A673 (cell line): ENCODE measurements around the gene AIP. TPM values are rescaled to one million over a fixed set of nuclear protein-coding genes. Genes with fewer than 3 reads are reported as not detected.

Experiments
- BruUV-seq: library from RNA; stranded (reverse); fragments of 400-500 nt; replicated peaks from 2 replicates; lab custom pipeline; 2021; lab: Mats Ljungman, UMichigan
- CTCF ChIA-PET: fragments of 300-600 bp; sonication (Branson Sonifier 250); formaldehyde crosslinking; loops from one replicate; lab custom pipeline; 2022; ENCODE audit warnings: antibody characterized with exemption; lab: Charles Lee
- POLR2A ChIA-PET: fragments of 300-600 bp; sonication (Branson Sonifier 250); formaldehyde crosslinking; loops from one replicate; lab custom pipeline; 2022; ENCODE audit warnings: antibody characterized with exemption; ENCODE audit not compliant: low non-redundant PET; lab: Charles Lee
- DNase-seq: peaks from one replicate; pipeline ENCODE4 v3.0.0-alpha.2; 2015; ENCODE audit warnings: low spot score
- H3K27ac ChIP-seq: fragments of 200-600 bp; sonication (generic); 2 replicates; pipeline ENCODE4 v1.5.1; 2016; ENCODE audit warnings: mixed run types, low read depth, mild to moderate bottlenecking, mixed read lengths, antibody characterized with exemption, low read length; ENCODE audit not compliant: poor library complexity, severe bottlenecking
- H3K27me3 ChIP-seq: fragments of 200-600 bp; sonication (generic); replicated peaks from 2 replicates; pipeline ENCODE4 v1.6.1; 2017; ENCODE audit warnings: mixed run types, low read depth, mild to moderate bottlenecking, mixed read lengths, antibody characterized with exemption, low read length; ENCODE audit not compliant: insufficient read depth, poor library complexity
- H3K36me3 ChIP-seq: fragments of 200-600 bp; sonication (generic); 2 replicates; pipeline ENCODE4 v1.6.1; 2016; ENCODE audit warnings: mixed run types, mild to moderate bottlenecking, mixed read lengths, antibody characterized with exemption, low read length; ENCODE audit not compliant: insufficient read depth, poor library complexity, severe bottlenecking
- H3K4me1 ChIP-seq: fragments of 200-600 bp; sonication (generic); 2 replicates; pipeline ENCODE4 v1.6.1; 2017; ENCODE audit warnings: mixed run types, mild to moderate bottlenecking, mixed read lengths, antibody characterized with exemption, low read length; ENCODE audit not compliant: insufficient read depth, poor library complexity, severe bottlenecking
- H3K4me3 ChIP-seq: fragments of 200-600 bp; sonication (generic); 2 replicates; pipeline ENCODE4 v1.5.1; 2016; ENCODE audit warnings: low read depth, mixed run types, mild to moderate bottlenecking, mixed read lengths, low read length; ENCODE audit not compliant: poor library complexity, severe bottlenecking
- H3K9me3 ChIP-seq: fragments of 200-600 bp; sonication (generic); 2 replicates; pipeline ENCODE4 v1.6.1; 2016; ENCODE audit warnings: mixed run types, low read depth, mild to moderate bottlenecking, mixed read lengths, antibody characterized with exemption, low read length; ENCODE audit not compliant: poor library complexity, severe bottlenecking
- CTCF ChIP-seq: fragments of 300-800, 200-600 bp; sonication (generic); conservative IDR thresholded peaks from 2 replicates; pipeline ENCODE4 v1.5.1; 2017; ENCODE audit warnings: low read depth, mild to moderate bottlenecking, antibody characterized with exemption, low read length, moderate library complexity, mixed read lengths
- EZH2 ChIP-seq: fragments of 200-600 bp; sonication (generic); IDR thresholded peaks from 2 replicates; pipeline ENCODE4 v1.6.1; 2017; ENCODE audit warnings: borderline replicate concordance, low read depth, mild to moderate bottlenecking, mixed read lengths, antibody characterized with exemption, low read length; ENCODE audit not compliant: poor library complexity, severe bottlenecking
- intact Hi-C: fragments of 100-400 bp; cut with micrococcal nuclease; formaldehyde crosslinking; loops from one replicate; pipeline ENCODE4 v1.10.0; 2022; ENCODE audit not compliant: unreplicated experiment
- total RNA-seq: library from RNA; stranded (reverse); gene quantifications from 2 replicates; pipeline ENCODE4 v1.2.3, GENCODE V29; 2021

Gene AIP
- total RNA-seq, 1 experiment from 2014 or later, result 66.0 TPM

DNA sequence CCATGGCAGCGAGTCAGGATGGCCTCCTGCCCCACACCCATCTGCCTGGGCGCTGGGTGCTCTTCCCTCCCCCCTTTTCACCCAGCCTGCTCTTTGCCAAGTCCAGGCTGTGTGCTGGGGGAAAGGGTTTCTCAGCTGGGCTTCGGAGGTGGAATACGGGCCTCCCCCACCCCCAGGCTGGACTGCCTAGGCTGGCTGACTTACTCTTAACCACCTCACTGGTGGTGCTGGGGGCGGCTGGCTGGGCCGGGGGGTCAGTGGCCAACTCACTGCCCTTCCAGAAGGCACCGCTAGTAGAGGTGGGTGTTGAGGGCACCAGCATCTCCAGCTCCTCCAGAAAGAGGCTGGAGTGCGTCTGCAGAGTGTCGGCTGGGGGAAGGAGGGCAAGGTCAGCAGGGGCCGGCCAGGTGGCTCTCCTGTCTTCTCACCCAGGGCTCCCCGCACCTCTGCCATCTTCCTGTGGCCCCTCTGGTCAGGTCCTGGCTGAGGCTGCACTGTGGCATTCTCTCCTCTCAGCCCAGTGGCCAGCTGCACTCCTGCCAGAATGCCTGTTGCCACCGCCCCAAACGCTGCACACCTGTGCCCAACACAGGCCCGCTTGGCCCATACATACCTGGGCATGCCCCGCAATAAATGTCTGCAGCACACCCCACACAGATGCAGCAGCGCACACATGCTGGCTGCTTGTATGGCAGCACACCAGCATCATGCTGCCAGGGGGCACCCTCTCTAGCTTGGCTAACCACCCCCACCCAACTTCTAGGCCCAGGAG, 12.6 kb downstream of the AIP start:
- BruUV-seq, result no TSS peak
- intact Hi-C loops, result no loop called here

DNA sequence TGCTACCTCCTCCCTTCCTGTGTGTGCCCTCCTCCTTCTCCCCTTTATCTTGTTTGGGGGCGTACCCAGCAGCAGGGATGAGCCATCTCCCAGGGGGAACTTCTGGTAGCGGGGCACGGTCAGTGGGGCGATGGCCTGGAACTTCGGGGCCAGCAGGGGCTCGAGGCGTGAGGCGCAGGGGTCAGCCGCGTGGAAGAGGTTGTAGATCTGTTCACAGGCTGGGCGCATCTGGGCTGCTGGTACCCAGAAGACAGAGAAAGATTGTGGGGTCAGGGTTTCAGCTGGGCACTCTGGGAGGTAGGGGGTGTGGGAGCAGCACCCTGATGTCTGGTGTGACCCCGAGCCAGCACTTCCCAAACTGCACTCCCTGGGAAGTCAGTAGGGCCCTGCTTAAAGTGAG, 13.3 kb downstream of the AIP start:
- BruUV-seq, result no TSS peak
- TF ChIP-seq CTCF (no peak), EZH2 (no peak)
- intact Hi-C loops, result no loop called here
- no peaks in the 10 kb centered on the region for H3K27me3 ChIP-seq
- no peaks in the 10 kb centered on the region for H3K9me3 ChIP-seq
- DNase-seq, result no peak
- ChIA-PET CTCF (no interaction called here), POLR2A (no interaction called here)
- H3K27ac ChIP-seq, result no peak overlapping the region
- peaks cover 10% of the 10 kb centered on the region for H3K4me1 ChIP-seq
- H3K36me3 ChIP-seq, result peaks cover 29% of the 10 kb centered on the region
- H3K4me3 ChIP-seq, result no peak overlapping the region

More for the DNA sequence above, 12.6 kb downstream of the AIP start:
- Histone ChIP-seq H3K9me3 (no peaks in the 10 kb centered on the region), H3K4me3 (no peak overlapping the region), H3K4me1 (peaks cover 3% of the 10 kb centered on the region), H3K27ac (no peak overlapping the region), H3K27me3 (no peaks in the 10 kb centered on the region), H3K36me3 (peaks cover 32% of the 10 kb centered on the region)
- CTCF ChIA-PET, result no interaction called here
- TF ChIP-seq CTCF, result no peak
- no peak for TF ChIP-seq EZH2
- DNase-seq, result no peak
- POLR2A ChIA-PET, result no interaction called here

DNA sequence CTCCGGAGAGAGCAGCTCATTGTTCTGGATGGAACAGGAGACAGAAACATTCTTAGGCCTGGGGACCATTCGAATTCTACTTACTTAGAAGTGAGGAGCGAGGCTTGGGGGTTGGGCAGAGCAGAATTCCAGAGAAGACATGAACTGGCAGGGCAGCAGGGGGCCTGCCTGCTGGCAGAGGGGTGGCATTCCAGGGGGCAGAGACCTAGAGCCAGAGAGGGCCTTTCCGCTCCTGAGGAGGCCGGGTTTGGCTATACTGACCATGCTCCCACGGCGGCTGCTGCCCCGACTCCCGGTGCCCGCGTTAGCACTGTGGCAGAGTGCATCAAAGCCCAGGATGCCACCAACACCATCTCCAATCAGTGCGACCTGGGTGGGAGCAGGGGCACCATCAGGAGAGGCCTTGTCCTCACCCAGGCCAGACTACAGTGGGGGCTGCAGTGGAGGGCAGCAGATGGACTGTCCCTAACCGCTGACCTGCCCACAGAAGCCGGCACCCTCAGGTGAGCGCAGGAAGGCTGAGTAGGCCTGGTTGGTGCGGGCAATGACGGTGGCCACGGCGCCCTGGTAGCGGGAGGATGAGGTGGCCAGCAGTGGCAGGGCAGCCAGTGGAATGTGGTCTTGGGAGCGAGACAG, 14.9 kb downstream of the AIP start:
- intact Hi-C loops, result no loop called here

More for the DNA sequence above, 14.9 kb downstream of the AIP start:
- TF ChIP-seq EZH2 (no peak), CTCF (no peak)
- Histone ChIP-seq H3K4me1 (peaks cover 11% of the 10 kb centered on the region), H3K27me3 (no peaks in the 10 kb centered on the region), H3K36me3 (peaks cover 24% of the 10 kb centered on the region), H3K9me3 (no peaks in the 10 kb centered on the region), H3K27ac (no peak overlapping the region), H3K4me3 (no peak overlapping the region)
- POLR2A ChIA-PET, result no interaction called here
- CTCF ChIA-PET, result no interaction called here
- no TSS peak for BruUV-seq
- DNase-seq, result no peak
